ENCODE results near the gene R3HCC1L. TPM values are rescaled to one million over a fixed set of nuclear protein-coding genes. Genes with fewer than 3 reads are reported as not detected.

R3HCC1L gene
- total and polyA plus RNA-seq, 3 experiments from 2014 or later: 14.8 to 24.6 (median 24.3) TPM

DNA sequence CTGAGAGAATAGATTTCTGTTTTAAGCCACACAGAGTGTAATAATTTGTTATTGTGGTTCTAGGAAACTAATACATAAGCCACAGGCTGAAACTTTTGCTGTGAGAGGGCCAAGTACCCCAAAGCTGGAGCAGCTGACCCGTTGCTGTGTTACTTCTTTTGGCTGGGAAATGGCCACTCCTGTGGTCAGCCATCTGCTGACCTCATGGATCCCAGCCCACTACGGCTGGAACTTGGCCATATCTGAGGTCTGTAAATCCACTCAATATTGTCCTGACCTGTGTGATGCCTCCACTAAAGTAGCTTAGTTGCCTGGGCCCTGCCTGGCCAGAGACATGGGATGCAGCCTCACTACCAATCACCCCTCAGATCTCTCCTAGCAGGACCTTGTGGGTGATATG lies 151.0 kb downstream of the R3HCC1L start:
- H3K27ac Mint-ChIP-seq: no peak overlapping the region
- H3K27ac ChIP-seq (ENCODE audit: low read depth, low read length): no peak overlapping the region
- H3K4me3 ChIP-seq (ENCODE audit: low read length): no peak overlapping the region
- no peak overlapping the region for H3K4me3 Mint-ChIP-seq
- H3K27me3 ChIP-seq (ENCODE audit: insufficient read depth, low read length, poor library complexity, severe bottlenecking): no peaks in the 10 kb centered on the region
- H3K4me1 ChIP-seq (ENCODE audit: insufficient read depth, low read length): no peaks in the 10 kb centered on the region
- ChIA-PET POLR2A (no interaction called here), CTCF (no interaction called here)
- no peak for DNase-seq
- H3K36me3 ChIP-seq (ENCODE audit: insufficient read depth, low read length): no peaks in the 10 kb centered on the region
- peaks cover 19 to 49% of the 10 kb centered on the region in 2 donors for H3K27me3 Mint-ChIP-seq
- no peaks in the 10 kb centered on the region for H3K9me3 ChIP-seq (ENCODE audit: low read length)
- H3K36me3 Mint-ChIP-seq: peaks cover 0 to 15% (median 4%) of the 10 kb centered on the region in 3 donors
- no peaks in the 10 kb centered on the region for H3K4me1 Mint-ChIP-seq
- peaks cover 3 to 18% (median 11%) of the 10 kb centered on the region in 5 donors for H3K9me3 Mint-ChIP-seq

DNA sequence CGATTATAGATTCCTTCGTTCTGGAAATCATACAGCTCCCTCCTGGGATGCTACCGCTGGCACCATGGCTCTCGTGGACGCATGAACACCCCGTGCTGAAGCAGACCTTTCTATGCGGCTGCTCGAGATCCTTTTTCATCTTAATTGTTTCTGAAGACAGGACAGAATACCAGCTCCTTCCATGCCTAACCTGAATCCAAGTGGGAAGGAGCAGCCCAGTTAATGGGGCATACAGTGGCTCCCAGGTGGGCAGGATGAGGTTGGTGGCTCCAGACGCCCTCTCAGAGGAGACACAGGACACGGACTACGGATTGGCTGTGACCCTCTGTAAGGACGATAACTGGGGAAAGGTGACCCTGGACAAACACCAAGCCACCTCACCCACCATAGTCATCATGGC lies 152.0 kb downstream of the R3HCC1L start:
- no peak overlapping the region for H3K4me3 Mint-ChIP-seq
- no peaks in the 10 kb centered on the region for H3K4me1 Mint-ChIP-seq
- DNase-seq: no peak
- ChIA-PET CTCF (no interaction called here), POLR2A (no interaction called here)
- H3K4me1 ChIP-seq (ENCODE audit: insufficient read depth, low read length): no peaks in the 10 kb centered on the region
- H3K4me3 ChIP-seq (ENCODE audit: low read length): no peak overlapping the region
- H3K9me3 ChIP-seq (ENCODE audit: low read length): no peaks in the 10 kb centered on the region
- peaks cover 0 to 10% (median 2%) of the 10 kb centered on the region in 3 donors for H3K36me3 Mint-ChIP-seq
- no peaks in the 10 kb centered on the region for H3K36me3 ChIP-seq (ENCODE audit: insufficient read depth, low read length)
- H3K9me3 Mint-ChIP-seq: peaks cover 0 to 12% (median 7%) of the 10 kb centered on the region in 5 donors
- H3K27me3 Mint-ChIP-seq: peaks cover 19 to 49% of the 10 kb centered on the region in 2 donors
- no peak overlapping the region for H3K27ac ChIP-seq (ENCODE audit: low read depth, low read length)
- no peaks in the 10 kb centered on the region for H3K27me3 ChIP-seq (ENCODE audit: insufficient read depth, low read length, poor library complexity, severe bottlenecking)
- H3K27ac Mint-ChIP-seq: peak overlapping the region in 1 of 8 donors; percentile 81

DNA sequence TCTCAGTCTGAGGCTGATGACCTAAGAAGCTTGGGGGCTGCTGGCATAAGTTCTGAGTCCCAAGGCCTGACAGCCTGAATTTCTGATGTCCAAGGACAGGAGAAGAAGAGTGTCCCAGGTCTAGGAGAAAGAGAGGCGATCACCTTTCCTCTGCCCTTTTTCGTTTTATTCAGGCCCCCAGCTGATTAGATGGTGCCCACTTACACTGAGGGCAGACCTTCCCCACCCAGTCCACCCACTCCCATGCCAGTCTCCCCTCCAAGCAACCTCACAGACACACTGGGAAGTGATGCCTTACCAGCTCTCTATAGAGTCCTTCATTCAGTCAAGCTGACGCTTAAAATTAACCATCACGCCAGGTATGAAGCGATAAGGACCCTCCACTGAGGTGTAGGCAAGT lies 152.9 kb downstream of the R3HCC1L start:
- CTCF ChIA-PET: no interaction called here
- peaks cover 0 to 3% (median 0%) of the 10 kb centered on the region in 5 donors for H3K9me3 Mint-ChIP-seq
- DNase-seq: no peak
- H3K4me1 Mint-ChIP-seq: no peaks in the 10 kb centered on the region
- no peaks in the 10 kb centered on the region for H3K9me3 ChIP-seq (ENCODE audit: low read length)
- H3K27ac ChIP-seq (ENCODE audit: low read depth, low read length): no peak overlapping the region
- H3K27ac Mint-ChIP-seq: no peak overlapping the region
- H3K4me3 Mint-ChIP-seq: no peak overlapping the region
- H3K27me3 ChIP-seq (ENCODE audit: insufficient read depth, low read length, poor library complexity, severe bottlenecking): no peaks in the 10 kb centered on the region
- no peak overlapping the region for H3K4me3 ChIP-seq (ENCODE audit: low read length)
- peaks cover 0 to under 1% (median 0%) of the 10 kb centered on the region in 3 donors for H3K36me3 Mint-ChIP-seq
- peaks cover 19 to 43% of the 10 kb centered on the region in 2 donors for H3K27me3 Mint-ChIP-seq
- H3K4me1 ChIP-seq (ENCODE audit: insufficient read depth, low read length): no peaks in the 10 kb centered on the region
- no peaks in the 10 kb centered on the region for H3K36me3 ChIP-seq (ENCODE audit: insufficient read depth, low read length)
- POLR2A ChIA-PET: no interaction called here

DNA sequence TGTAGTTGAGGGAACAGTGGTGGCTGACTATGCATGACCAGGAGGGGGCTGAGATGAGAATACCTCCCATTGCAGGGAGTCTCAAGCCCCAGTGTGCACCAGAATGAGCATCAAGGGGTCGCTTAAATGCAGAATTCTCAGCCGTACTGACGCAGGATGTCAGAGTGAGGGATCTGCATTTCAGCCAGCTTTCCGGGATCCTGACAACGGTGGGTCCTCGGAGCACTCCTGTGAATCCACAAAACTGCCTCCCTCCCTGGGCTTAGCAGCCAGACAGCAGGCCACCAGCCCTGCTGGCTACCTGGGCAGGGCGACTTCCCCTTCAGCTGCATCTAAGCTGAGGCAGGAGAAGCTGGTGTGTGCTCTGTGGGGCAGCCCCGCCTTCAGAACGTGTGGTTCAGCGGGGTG lies 155.3 kb downstream of the R3HCC1L start:
- no peaks in the 10 kb centered on the region for H3K4me1 ChIP-seq (ENCODE audit: insufficient read depth, low read length)
- H3K4me3 Mint-ChIP-seq: no peak overlapping the region
- no peaks in the 10 kb centered on the region for H3K4me1 Mint-ChIP-seq
- no peaks in the 10 kb centered on the region for H3K36me3 Mint-ChIP-seq
- DNase-seq: peak in 1 of 5 donors; percentile 18
- no peaks in the 10 kb centered on the region for H3K27me3 ChIP-seq (ENCODE audit: insufficient read depth, low read length, poor library complexity, severe bottlenecking)
- peaks cover 18 to 34% of the 10 kb centered on the region in 2 donors for H3K27me3 Mint-ChIP-seq
- H3K9me3 Mint-ChIP-seq: no peaks in the 10 kb centered on the region
- CTCF ChIA-PET: no interaction called here
- H3K36me3 ChIP-seq (ENCODE audit: insufficient read depth, low read length): no peaks in the 10 kb centered on the region
- POLR2A ChIA-PET: no interaction called here
- no peak overlapping the region for H3K27ac Mint-ChIP-seq
- no peak overlapping the region for H3K27ac ChIP-seq (ENCODE audit: low read depth, low read length)
- H3K9me3 ChIP-seq (ENCODE audit: low read length): no peaks in the 10 kb centered on the region
- no peak overlapping the region for H3K4me3 ChIP-seq (ENCODE audit: low read length)

DNA sequence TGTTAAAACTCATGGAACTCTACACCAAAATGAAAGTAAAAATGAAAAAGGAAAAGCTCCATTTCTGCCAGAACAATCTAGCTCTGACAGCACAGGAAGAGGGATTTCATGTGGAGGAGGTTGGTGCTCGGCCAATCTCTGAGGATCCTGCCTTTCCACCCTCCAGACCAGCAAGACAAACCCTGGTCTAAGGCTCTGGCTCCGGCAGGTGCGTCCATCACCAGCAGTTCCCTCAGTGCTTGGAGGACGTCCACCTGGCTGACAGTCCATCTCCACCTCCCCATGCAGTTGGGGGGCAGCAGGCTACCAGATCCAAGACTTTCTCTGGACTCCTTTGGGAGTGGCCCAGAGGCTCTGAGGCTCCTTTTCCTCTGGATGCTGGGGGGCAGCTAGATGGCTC lies 158.5 kb downstream of the R3HCC1L start:
- ChIA-PET POLR2A (no interaction called here), CTCF (no interaction called here)
- H3K27ac ChIP-seq (ENCODE audit: low read depth, low read length): no peak overlapping the region
- H3K9me3 Mint-ChIP-seq: no peaks in the 10 kb centered on the region
- no peaks in the 10 kb centered on the region for H3K36me3 Mint-ChIP-seq
- H3K36me3 ChIP-seq (ENCODE audit: insufficient read depth, low read length): no peaks in the 10 kb centered on the region
- peaks cover 22 to 37% of the 10 kb centered on the region in 2 donors for H3K27me3 Mint-ChIP-seq
- peak in 1 of 5 donors; percentile 11 for DNase-seq
- H3K9me3 ChIP-seq (ENCODE audit: low read length): no peaks in the 10 kb centered on the region
- H3K4me1 Mint-ChIP-seq: peaks cover 0 to 6% (median 4%) of the 10 kb centered on the region in 3 donors
- no peak overlapping the region for H3K27ac Mint-ChIP-seq
- no peak overlapping the region for H3K4me3 ChIP-seq (ENCODE audit: low read length)
- no peaks in the 10 kb centered on the region for H3K4me1 ChIP-seq (ENCODE audit: insufficient read depth, low read length)
- no peak overlapping the region for H3K4me3 Mint-ChIP-seq
- no peaks in the 10 kb centered on the region for H3K27me3 ChIP-seq (ENCODE audit: insufficient read depth, low read length, poor library complexity, severe bottlenecking)

DNA sequence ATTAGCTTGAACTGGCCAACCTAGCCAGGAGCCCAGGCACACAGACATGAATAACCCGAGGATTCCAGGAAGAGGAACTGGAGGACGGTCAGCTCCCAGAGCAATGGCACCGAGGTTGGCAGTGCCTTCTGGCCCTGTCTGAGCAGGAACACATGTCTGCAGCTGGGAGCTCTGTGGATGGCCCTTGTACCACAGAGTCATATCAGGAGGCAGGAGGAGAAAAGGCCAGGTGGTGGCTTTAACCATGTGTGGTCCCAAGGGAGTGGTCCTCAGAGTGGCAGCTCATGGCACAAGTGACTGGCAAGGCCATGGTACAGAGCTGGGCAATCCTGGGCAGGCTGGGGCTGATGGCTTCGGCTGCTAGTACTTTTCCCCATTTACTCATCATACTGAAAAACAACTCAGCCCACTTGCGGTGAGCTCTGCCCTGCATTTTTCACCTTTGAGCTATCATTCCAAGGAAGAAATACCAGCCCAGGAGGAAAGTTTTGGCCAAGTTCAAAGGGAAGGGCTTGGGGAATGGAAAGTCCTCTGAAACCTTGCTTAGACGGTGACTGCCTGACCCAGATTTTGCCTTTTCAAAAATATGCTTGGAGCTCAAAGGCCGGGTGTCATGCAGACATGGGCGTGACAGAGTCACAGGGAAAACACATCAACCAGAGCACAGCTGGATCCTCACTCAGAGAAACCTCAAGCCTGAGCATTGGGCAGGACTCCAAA lies 159.3 kb downstream of the R3HCC1L start:
- no peak overlapping the region for H3K4me3 ChIP-seq (ENCODE audit: low read length)
- ChIA-PET CTCF (no interaction called here), POLR2A (no interaction called here)
- H3K27ac Mint-ChIP-seq: peak overlapping the region in 1 of 8 donors; percentile 28
- no peaks in the 10 kb centered on the region for H3K36me3 ChIP-seq (ENCODE audit: insufficient read depth, low read length)
- peak in 1 of 5 donors; percentile 18 for DNase-seq
- H3K27me3 ChIP-seq (ENCODE audit: insufficient read depth, low read length, poor library complexity, severe bottlenecking): no peaks in the 10 kb centered on the region
- peaks cover 0 to 6% (median 4%) of the 10 kb centered on the region in 3 donors for H3K4me1 Mint-ChIP-seq
- H3K4me1 ChIP-seq (ENCODE audit: insufficient read depth, low read length): no peaks in the 10 kb centered on the region
- H3K27me3 Mint-ChIP-seq: peaks cover 22 to 42% of the 10 kb centered on the region in 2 donors
- no peak overlapping the region for H3K4me3 Mint-ChIP-seq
- H3K36me3 Mint-ChIP-seq: no peaks in the 10 kb centered on the region
- no peak overlapping the region for H3K27ac ChIP-seq (ENCODE audit: low read depth, low read length)
- H3K9me3 Mint-ChIP-seq: no peaks in the 10 kb centered on the region
- no peaks in the 10 kb centered on the region for H3K9me3 ChIP-seq (ENCODE audit: low read length)

DNA sequence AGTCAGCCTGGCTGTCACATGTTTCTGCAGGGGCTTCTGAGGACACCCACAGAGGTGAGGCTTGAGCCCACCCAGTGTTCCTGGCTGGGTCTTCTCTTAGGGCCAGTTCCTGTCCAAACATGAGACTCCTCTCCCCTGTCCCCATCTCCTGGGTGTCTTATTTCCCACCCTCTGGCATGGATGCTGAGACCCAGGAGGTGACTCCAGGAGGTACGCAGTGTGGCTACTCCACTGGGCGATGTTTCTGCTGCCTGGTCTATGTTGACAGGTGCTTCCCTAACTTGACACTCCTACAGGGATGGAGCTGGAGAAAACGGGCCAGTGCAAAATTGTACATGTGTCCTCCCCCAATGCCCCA lies 159.8 kb downstream of the R3HCC1L start:
- Histone ChIP-seq H3K27ac (ENCODE audit: low read depth, low read length) (no peak overlapping the region), H3K27me3 (ENCODE audit: insufficient read depth, low read length, poor library complexity, severe bottlenecking) (no peaks in the 10 kb centered on the region), H3K36me3 (ENCODE audit: insufficient read depth, low read length) (no peaks in the 10 kb centered on the region), H3K4me3 (ENCODE audit: low read length) (no peak overlapping the region), H3K4me1 (ENCODE audit: insufficient read depth, low read length) (no peaks in the 10 kb centered on the region), H3K9me3 (ENCODE audit: low read length) (no peaks in the 10 kb centered on the region)
- Mint-ChIP-seq H3K27ac (no peak overlapping the region), H3K4me3 (no peak overlapping the region), H3K4me1 (peaks cover 0 to 6% (median 4%) of the 10 kb centered on the region in 3 donors), H3K27me3 (peaks cover 23 to 47% of the 10 kb centered on the region in 2 donors), H3K36me3 (no peaks in the 10 kb centered on the region), H3K9me3 (no peaks in the 10 kb centered on the region)
- CTCF ChIA-PET: no interaction called here
- DNase-seq: peak in 1 of 5 donors; percentile 6
- POLR2A ChIA-PET: no interaction called here

Data from CD8-positive, alpha-beta memory T cell (primary cell).